Activated T-helper 1 cell treated with Interleukin-2 at 50 U/mL for 16 hours (primary cell): ENCODE data around the gene MLLT10.

Experiments used
- DNase-seq: peaks from one replicate; pipeline ENCODE4 v3.0.0-alpha.2; 2020; ENCODE audit warnings: low read depth

Gene MLLT10

DNA sequence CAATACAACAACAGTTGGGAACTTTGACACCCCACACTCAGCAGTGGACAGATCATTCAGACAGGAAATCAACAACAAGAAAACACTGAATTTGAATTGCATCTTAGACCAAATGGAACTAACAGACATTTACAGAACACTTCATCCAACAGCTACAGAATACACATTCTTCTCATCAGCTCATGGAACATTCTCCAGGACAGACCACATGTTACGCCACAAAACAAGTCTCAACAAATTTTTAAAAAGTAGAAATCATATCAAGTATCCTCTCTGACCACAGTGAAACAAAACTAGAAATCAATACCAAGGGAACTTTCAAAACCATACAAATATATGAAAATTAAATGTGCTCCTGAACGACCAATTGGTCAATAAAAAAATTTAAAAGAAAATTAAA lies 257.2 kb downstream of the MLLT10 start:
- no peak for DNase-seq
